K562 (cell line): ENCODE measurements around the gene PRPF6. TPM values are rescaled to one million over a fixed set of nuclear protein-coding genes. Genes with fewer than 3 reads are reported as not detected.
A peak's percentile ranks its signal among the peaks of the same experiment; 100 is the strongest.

Experiments used
- ATAC-seq: fragments of 200-7000 bp; cut with Tn5 transposase; 3 replicates; pipeline ENCODE4 v1.9.1; 2020; ENCODE audit warnings: moderate library complexity
- BruUV-seq: library from RNA; stranded (reverse); fragments of 400-500 nt; replicated peaks from 2 replicates; lab custom pipeline; 2021; lab: Mats Ljungman, UMichigan
- CTCF ChIA-PET: fragments of 300-600 bp; formaldehyde crosslinking; extraction: SDS; loops from one replicate; lab custom pipeline; 2021; ENCODE audit warnings: low intra/inter-chr PET ratio; lab: Yijun Ruan, JAX
- POLR2A ChIA-PET: fragments of 300-600, 350-650 bp; sonication (Branson Sonifier 250); formaldehyde crosslinking; extraction: SDS; loops from one replicate; lab custom pipeline; 2021; ENCODE audit warnings: antibody characterized with exemption, inconsistent platforms; lab: Yijun Ruan, JAX
- DNase-seq, 4 experiments: peaks; one replicate each; pipeline versions ENCODE4 v3.0.0 to v3.0.0-alpha.2; 2011 to 2018; ENCODE audit warnings: low spot score in 3 of 4, mixed read lengths in 3 of 4; ENCODE audit errors: extremely low read depth in 1 of 4
- FAIRE-seq: peaks from 2 replicates; lab custom pipeline; 2011; peaks lifted over from hg19 to GRCh38; lab: Jason Lieb, UNC
- H2AFZ ChIP-seq: 2 replicates; pipeline ENCODE4 v1.6.0; 2011; ENCODE audit warnings: low read depth, low read length, control low read depth, inconsistent platforms
- H3K27ac ChIP-seq: fragments of 200-600 bp; 3 replicates; pipeline ENCODE4 v1.8.0; 2011; ENCODE audit warnings: low read depth, mild to moderate bottlenecking, control low read depth, inconsistent platforms, low read length, moderate library complexity, mixed read lengths; ENCODE audit errors: extremely low read depth
- H3K27me3 ChIP-seq, 2 experiments: fragments of 300-600 bp in 1 of 2; 2 replicates in 1 of 2; 3 replicates in 1 of 2; pipeline versions ENCODE4 v1.6.0 to v1.8.0; 2011; ENCODE audit warnings: inconsistent platforms in 2 of 2, low read length in 2 of 2, mild to moderate bottlenecking in 1 of 2, mixed read lengths in 1 of 2, moderate library complexity in 1 of 2; ENCODE audit not compliant: control insufficient read depth in 2 of 2, insufficient read depth in 2 of 2
- H3K36me3 ChIP-seq: fragments of 300-600 bp; 3 replicates; pipeline ENCODE4 v1.8.0; 2011; ENCODE audit warnings: mild to moderate bottlenecking, low read length, inconsistent platforms; ENCODE audit not compliant: control insufficient read depth, insufficient read depth
- H3K4me1 ChIP-seq, 2 experiments: fragments of 200-600 bp in 1 of 2; replicated peaks in 1 of 2; 2 replicates in 1 of 2; 3 replicates in 1 of 2; pipeline versions ENCODE4 v1.5.1 to v1.8.0; 2011; ENCODE audit warnings: inconsistent platforms in 2 of 2, low read length in 2 of 2, mild to moderate bottlenecking in 1 of 2, mixed read lengths in 1 of 2, moderate library complexity in 1 of 2; ENCODE audit not compliant: control insufficient read depth in 2 of 2, insufficient read depth in 2 of 2
- H3K4me2 ChIP-seq: 2 replicates; pipeline ENCODE4 v1.6.1; 2011; ENCODE audit warnings: low read length, control low read depth, inconsistent platforms, mixed read lengths; ENCODE audit not compliant: insufficient read depth
- H3K4me3 ChIP-seq: fragments of 200-600 bp; sonication (generic), shearing (Covaris generic); 2 replicates; pipeline ENCODE4 v1.5.1; 2016; ENCODE audit warnings: control low read depth, inconsistent platforms
- H3K79me2 ChIP-seq: fragments of 200-600 bp; 3 replicates; pipeline ENCODE4 v1.8.0; 2011; ENCODE audit warnings: low read length, inconsistent platforms; ENCODE audit not compliant: control insufficient read depth, insufficient read depth
- H3K9ac ChIP-seq, 2 experiments: 2 replicates each; pipeline versions ENCODE4 v1.6.0 to v1.6.1; 2011; ENCODE audit warnings: low read depth in 2 of 2, low read length in 2 of 2, control low read depth in 1 of 2, inconsistent platforms in 1 of 2, mild to moderate bottlenecking in 1 of 2, mixed read lengths in 1 of 2; ENCODE audit not compliant: insufficient read depth in 1 of 2
- H3K9me1 ChIP-seq: one replicate; pipeline ENCODE4 v1.6.0; 2011; ENCODE audit warnings: inconsistent platforms, mild to moderate bottlenecking, low read length, moderate library complexity; ENCODE audit not compliant: control insufficient read depth, insufficient read depth
- H3K9me3 ChIP-seq: replicated peaks from 2 replicates; pipeline ENCODE4 v1.5.1; 2011; ENCODE audit warnings: low read depth, low read length, inconsistent platforms; ENCODE audit not compliant: control insufficient read depth, insufficient read depth
- H4K20me1 ChIP-seq: replicated peaks from 2 replicates; pipeline ENCODE4 v1.6.1; 2011; ENCODE audit warnings: low read length, inconsistent platforms, mixed read lengths; ENCODE audit not compliant: control insufficient read depth, insufficient read depth
- BCOR ChIP-seq: fragments of 450-650 bp; IDR thresholded peaks from 2 replicates; pipeline ENCODE4 v1.6.1; 2016
- CREB1 ChIP-seq, 2 experiments: sonication (generic) in 1 of 2; formaldehyde crosslinking in 1 of 2; IDR thresholded peaks; 2 replicates each; pipeline versions ENCODE4 v1.6.1 to v1.8.0; 2012 to 2022; ENCODE audit warnings: inconsistent platforms in 1 of 2, mild to moderate bottlenecking in 1 of 2, missing genetic modification reagents in 1 of 2, moderate library complexity in 1 of 2
- ETS2 ChIP-seq: IDR thresholded peaks from 2 replicates; pipeline ENCODE4 v1.6.1; 2016; ENCODE audit warnings: borderline replicate concordance, missing genetic modification characterization, mild to moderate bottlenecking, moderate library complexity, missing compliant biosample characterization; ENCODE audit not compliant: poor library complexity, severe bottlenecking
- FOXP1 ChIP-seq: sonication (generic); formaldehyde crosslinking; IDR thresholded peaks from 2 replicates; pipeline ENCODE4 v1.8.0; 2022; ENCODE audit warnings: mild to moderate bottlenecking, missing genetic modification reagents
- POLR2A ChIP-seq: fragments of 450-650 bp; conservative IDR thresholded peaks from 2 replicates; pipeline ENCODE4 v1.6.1; 2016
- POLR2G ChIP-seq: fragments of 200-400 bp; formaldehyde crosslinking; IDR thresholded peaks from 2 replicates; pipeline ENCODE4 v1.6.1; 2017; ENCODE audit warnings: low read depth, mild to moderate bottlenecking, antibody characterized with exemption, low read length, moderate library complexity
- RB1 ChIP-seq: fragments of 450-650 bp; IDR thresholded peaks from 2 replicates; pipeline ENCODE4 v1.6.1; 2017; ENCODE audit warnings: low read depth, mild to moderate bottlenecking
- RBFOX2 ChIP-seq: fragments of 200-400 bp; formaldehyde crosslinking; IDR thresholded peaks from 2 replicates; pipeline ENCODE4 v1.6.1; 2017; ENCODE audit warnings: low read depth, mild to moderate bottlenecking, low read length, moderate library complexity
- SP2 ChIP-seq: IDR thresholded peaks from 2 replicates; pipeline ENCODE4 v1.6.1; 2011; ENCODE audit warnings: mild to moderate bottlenecking, low read depth, low read length, moderate library complexity; ENCODE audit not compliant: poor library complexity, severe bottlenecking; ENCODE audit errors: extremely low read depth
- SRSF3 ChIP-seq: fragments of 200-400 bp; formaldehyde crosslinking; IDR thresholded peaks from 2 replicates; pipeline ENCODE4 v1.6.1; 2016; ENCODE audit warnings: mild to moderate bottlenecking, low read length, moderate library complexity; ENCODE audit not compliant: insufficient read depth
- TARDBP ChIP-seq: fragments of 450-650 bp; IDR thresholded peaks from 2 replicates; pipeline ENCODE4 v1.6.1; 2016
- ZNF444 ChIP-seq: fragments of 250-450 bp; sonication (Bioruptor Pico); IDR thresholded peaks from 2 replicates; pipeline ENCODE4 v1.4.0; 2020; ENCODE audit warnings: mild to moderate bottlenecking, moderate library complexity
- ZNF592 ChIP-seq: fragments of 450-650 bp; IDR thresholded peaks from 2 replicates; pipeline ENCODE4 v1.6.1; 2017; ENCODE audit warnings: antibody characterized with exemption, mild to moderate bottlenecking
- ZNF75A ChIP-seq: fragments of 450-650 bp; formaldehyde crosslinking; IDR thresholded peaks from 2 replicates; pipeline ENCODE4 v1.4.0; 2020; ENCODE audit warnings: mild to moderate bottlenecking
- WGBS: fragments of 100-300 bp; shearing (Covaris generic); methylation state at CpG from one replicate; pipeline ENCODE4 v1.1.6; 2016; ENCODE audit warnings: low coverage, mixed read lengths; ENCODE audit not compliant: insufficient coverage; ENCODE audit errors: missing lambda C conversion rate; 5-methylcytosine and 5-hydroxymethylcytosine counted together
- in situ Hi-C: fragments of 300-500 bp; cut with MboI; formaldehyde crosslinking; loops from 4 replicates; pipeline ENCODE4 v1.15.0; 2018; ENCODE audit warnings: inconsistent platforms, mixed read lengths
- intact Hi-C: fragments of 100-400 bp; cut with micrococcal nuclease; formaldehyde crosslinking; loops from 2 replicates; pipeline ENCODE4 v1.14.2; 2022
- polyA plus RNA-seq, 8 experiments: library from polyadenylated mRNA; depleted of rRNA in 4 of 8; stranded (reverse) in 5 of 8; unstranded in 3 of 8; fragments of >200 nt; fragmentation: Nextera tagmentation in 2 of 8; fragmentation: Illumina TruSeq in 1 of 8; extraction: Ambion mirVana in 2 of 8; extraction: Trizol in 1 of 8; gene quantifications; 2 replicates each; pipeline versions ENCODE4 v1.2.1 to v1.2.3, GENCODE V29; 2011 to 2014; ENCODE audit warnings: inconsistent platforms in 1 of 8, missing spikeins in 1 of 8
- total RNA-seq, 7 experiments: library from RNA; depleted of rRNA in 6 of 7; stranded (reverse); fragments of >200 nt in 6 of 7; fragmentation: Illumina TruSeq in 2 of 7; extraction: Trizol in 2 of 7; gene quantifications; 2 replicates each; pipeline versions ENCODE4 v1.2.1 to v1.2.3, GENCODE V29; 2011 to 2021; ENCODE audit warnings: low replicate concordance in 1 of 7
- TF ChIP-seq, protein P1 (sequence below): fragments of 250-450 bp; sonication (Bioruptor Pico); IDR thresholded peaks from 2 replicates; pipeline ENCODE4 v1.8.0; 2022; ENCODE audit warnings: inconsistent platforms

Gene PRPF6
- total and polyA plus RNA-seq, 9 of the 15 experiments (the other 6 are each of a cell fraction or from before 2014, with no cell fraction given) = 4.2 to 83.2 (median 59.9) TPM

GRCh38 chr20:63940472-63941266 lies 40.3 kb upstream of the PRPF6 start:
- peaks cover 14% of the 10 kb centered on the region for H3K79me2 ChIP-seq
- peaks cover 5% of the 10 kb centered on the region for H3K9me1 ChIP-seq
- DNase-seq (no peak), ATAC-seq (no peak), FAIRE-seq (no peak)
- no peaks in the 10 kb centered on the region for H3K27me3 ChIP-seq
- POLR2A ChIA-PET = interaction anchor here (0.5 to 1.2 kb wide), 2 partner anchors 16 to 248 kb away, joined by 3 to 4 read pairs; partner anchors contain the start of gene UCKL1
- H2AFZ ChIP-seq = no peak overlapping the region
- CTCF ChIA-PET = no interaction called here
- H4K20me1 ChIP-seq = peaks cover 21% of the 10 kb centered on the region
- intact Hi-C loops = no loop called here
- no peak overlapping the region; the same call in 2 of the 3 replicates for H3K27ac ChIP-seq
- BruUV-seq = no TSS peak
- in situ Hi-C loops = no loop called here
- H3K4me1 ChIP-seq = peaks cover 8 to 64% of the 10 kb centered on the region in 2 experiments; a peak in 3 of 5 replicates
- H3K4me2 ChIP-seq = no peak overlapping the region
- H3K4me3 ChIP-seq = no peak overlapping the region
- WGBS = 97% methylated on average over 24 of the region's 58 CpGs
- peak overlapping the region in 1 of 2 experiments; percentile 86; a peak in 1 of 4 replicates for H3K9ac ChIP-seq
- no peaks in the 10 kb centered on the region; the same call in 1 of the 2 replicates for H3K9me3 ChIP-seq
- peaks cover 77% of the 10 kb centered on the region; the same call in 2 of the 3 replicates for H3K36me3 ChIP-seq
- TF ChIP-seq SP2 (no peak), BCOR (no peak), ETS2 (tag) (no peak), CREB1 (IDR thresholded peaks at IDR 0.05) (no peak), CREB1 (CRISPR knock-in tag; IDR thresholded peaks at IDR 0.05) (no peak), POLR2A (peak; percentile 3; the same call in 1 of the 2 replicates), ZNF592 (no peak), RB1 (no peak), ZNF75A (no peak), SRSF3 (no peak), FOXP1 (no peak), ZNF444 (no peak), POLR2G (peak; percentile 68), RBFOX2 (0 out of 2 replicates have a peak, but pooled peaks have one; percentile 10), TARDBP (no peak)
- TF ChIP-seq, protein P1, sequence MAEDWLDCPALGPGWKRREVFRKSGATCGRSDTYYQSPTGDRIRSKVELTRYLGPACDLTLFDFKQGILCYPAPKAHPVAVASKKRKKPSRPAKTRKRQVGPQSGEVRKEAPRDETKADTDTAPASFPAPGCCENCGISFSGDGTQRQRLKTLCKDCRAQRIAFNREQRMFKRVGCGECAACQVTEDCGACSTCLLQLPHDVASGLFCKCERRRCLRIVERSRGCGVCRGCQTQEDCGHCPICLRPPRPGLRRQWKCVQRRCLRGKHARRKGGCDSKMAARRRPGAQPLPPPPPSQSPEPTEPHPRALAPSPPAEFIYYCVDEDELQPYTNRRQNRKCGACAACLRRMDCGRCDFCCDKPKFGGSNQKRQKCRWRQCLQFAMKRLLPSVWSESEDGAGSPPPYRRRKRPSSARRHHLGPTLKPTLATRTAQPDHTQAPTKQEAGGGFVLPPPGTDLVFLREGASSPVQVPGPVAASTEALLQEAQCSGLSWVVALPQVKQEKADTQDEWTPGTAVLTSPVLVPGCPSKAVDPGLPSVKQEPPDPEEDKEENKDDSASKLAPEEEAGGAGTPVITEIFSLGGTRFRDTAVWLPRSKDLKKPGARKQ (CRISPR knock-in tag) = no peak
